HS-5 (cell line): ENCODE results near the gene SPHK1.

Experiments used
- DNase-seq: peaks from one replicate; pipeline ENCODE4 v3.0.0-alpha.2; 2012; ENCODE audit warnings: low read depth

SPHK1 gene

DNA sequence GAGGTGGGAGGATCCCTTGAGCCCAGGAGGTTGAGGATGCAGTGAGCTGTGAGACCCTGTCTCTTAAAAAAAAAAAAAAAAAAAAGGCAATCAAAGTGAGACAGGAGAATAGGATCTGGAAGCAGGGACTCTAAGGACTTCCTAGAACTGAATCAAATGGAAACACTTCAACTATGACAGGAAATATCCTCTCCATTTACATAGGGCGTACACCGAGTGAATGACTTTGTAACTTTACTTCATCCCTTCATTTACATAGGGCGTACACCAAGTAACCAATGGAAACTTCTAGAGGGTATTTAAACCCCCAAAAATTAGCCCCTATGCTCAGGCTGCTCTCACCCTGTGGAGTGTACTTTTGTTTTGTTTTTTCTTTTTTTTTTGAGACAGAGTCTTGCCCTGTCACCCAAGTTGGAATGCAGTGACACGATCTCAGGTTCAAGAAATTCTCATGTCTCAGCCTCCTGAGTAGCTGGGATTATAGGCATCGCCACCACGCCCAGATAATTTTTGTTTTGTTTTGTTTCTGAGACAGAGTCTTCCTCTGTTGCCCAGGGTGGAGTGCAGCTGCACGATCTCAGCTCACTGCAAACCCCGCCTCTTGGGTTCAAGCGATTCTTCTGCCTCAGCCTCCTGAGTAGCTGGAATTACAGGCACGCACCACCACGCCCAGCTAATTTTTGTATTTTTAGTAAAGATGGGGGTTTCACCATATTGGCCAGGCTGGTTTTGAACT, 21.1 kb upstream of the SPHK1 start:
- DNase-seq = no peak

DNA sequence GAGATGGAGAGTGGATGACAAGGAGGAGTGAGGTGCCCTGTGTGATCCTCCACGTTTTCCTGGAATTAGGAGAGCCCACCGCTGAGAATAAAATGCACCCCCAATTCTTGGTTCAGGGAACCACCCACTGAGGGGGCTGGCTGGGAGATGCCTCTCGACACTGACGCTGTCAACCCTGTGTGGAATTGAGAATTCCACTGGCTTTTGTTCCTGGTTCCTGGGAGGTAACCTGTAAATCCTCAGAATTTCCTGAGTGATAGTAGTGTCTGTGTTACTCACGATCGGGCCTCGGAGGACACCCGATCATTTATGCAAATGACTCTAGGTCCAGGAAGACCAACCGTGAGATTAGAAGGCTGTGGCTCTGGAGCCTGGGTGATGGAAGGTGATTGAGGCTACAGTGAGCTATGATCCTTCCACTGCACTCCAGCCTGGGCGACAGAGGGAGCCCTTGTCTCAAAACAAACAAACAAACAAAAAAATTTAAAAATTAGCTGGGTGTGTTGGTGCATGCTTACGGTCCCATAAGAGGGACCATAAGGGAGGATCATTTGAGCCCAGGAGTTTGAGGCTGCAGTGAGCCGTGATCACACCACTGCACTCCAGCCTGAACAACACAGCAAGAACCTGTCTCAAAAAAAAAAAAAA, 19.0 kb upstream of the SPHK1 start:
- no peak for DNase-seq

GRCh38 chr17:76366247-76366646, 18.2 kb upstream of the SPHK1 start:
- no peak for DNase-seq

DNA sequence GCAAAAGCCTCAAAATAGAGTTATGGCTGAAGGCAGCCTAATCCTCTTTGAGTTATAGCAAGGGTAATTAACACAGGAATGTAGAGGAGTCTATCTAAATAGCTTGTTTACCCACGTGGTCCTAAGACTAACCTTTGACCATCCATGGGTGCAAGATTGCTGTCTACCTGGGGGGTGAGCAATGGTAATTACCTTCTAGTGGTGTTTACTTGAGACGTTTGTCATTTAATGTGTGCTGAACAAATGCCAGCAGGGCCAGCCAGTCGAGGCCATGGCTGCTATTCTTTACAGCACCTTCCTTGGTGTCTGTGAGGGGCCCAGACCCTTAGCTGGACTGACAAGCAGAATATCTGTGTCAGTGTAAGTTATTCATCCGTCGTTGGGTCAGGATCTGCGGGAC, 16.8 kb upstream of the SPHK1 start:
- DNase-seq = no peak

GRCh38 chr17:76368545-76368944, 15.9 kb upstream of the SPHK1 start:
- DNase-seq = no peak

DNA sequence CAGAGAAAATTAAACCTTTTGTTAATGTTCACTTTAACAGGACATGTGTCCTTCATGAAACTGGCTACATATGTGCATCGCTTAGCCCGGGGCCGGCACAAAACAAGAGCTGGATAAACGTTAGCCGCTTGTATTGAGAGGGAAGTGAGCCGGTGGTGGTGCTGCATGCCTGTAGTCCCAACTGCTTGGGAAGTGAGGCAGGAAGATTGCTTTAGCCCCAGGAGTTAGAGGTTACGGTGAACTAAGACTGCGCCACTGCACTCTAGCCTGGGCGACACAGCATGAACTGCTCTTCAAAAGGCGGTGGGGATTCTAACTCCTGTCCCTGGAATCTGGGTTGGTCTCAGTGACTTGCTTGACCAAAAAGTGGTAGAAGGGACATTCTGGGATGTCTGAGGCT, 15.0 kb upstream of the SPHK1 start:
- no peak for DNase-seq

GRCh38 chr17:76369804-76370203, 14.6 kb upstream of the SPHK1 start:
- DNase-seq = no peak

- DNase-seq = peak; percentile 96
These were observed 14.0 kb upstream of the SPHK1 start for GRCh38 chr17:76370261-76370993.

- DNase-seq = peak; percentile 98
These were observed 12.5 kb upstream of the SPHK1 start for GRCh38 chr17:76371656-76372628.

GRCh38 chr17:76376318-76377133, 7.9 kb upstream of the SPHK1 start:
- no peak for DNase-seq

DNA sequence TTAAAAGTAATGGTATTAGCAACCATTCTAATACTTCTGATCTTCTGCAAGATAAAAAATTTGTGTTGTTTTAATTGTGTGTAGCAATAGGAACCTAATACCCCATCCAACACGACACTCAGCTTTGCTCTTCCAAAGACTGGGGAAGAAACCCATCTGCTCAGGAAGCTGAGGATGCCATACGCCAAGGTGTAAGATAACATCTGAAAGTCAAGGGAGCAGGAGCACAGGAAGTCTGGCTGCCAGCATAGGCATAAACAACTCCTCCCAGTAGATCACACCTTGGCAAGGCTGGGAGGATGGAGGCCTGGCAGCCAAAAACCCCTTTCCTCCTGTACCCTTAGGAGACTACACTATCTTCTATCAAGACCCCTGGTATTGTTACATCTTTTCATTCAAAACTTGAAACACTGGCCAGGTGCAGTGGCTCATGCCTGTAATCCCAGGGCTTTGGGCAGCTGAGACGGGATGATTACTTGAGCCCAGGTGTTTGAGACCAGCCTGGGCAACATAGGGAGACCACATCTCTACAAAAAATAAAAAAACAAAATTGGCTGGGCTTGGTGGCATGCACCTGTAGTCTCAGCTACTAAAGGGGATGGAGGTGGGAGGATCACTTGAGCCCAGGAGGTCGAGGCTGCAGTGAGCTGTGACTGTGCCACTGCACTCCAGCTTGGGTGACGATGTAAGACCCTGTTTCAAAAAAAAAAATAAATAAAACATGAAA, 5.7 kb upstream of the SPHK1 start:
- DNase-seq = no peak

GRCh38 chr17:76379275-76379641, 5.2 kb upstream of the SPHK1 start:
- no peak for DNase-seq

DNA sequence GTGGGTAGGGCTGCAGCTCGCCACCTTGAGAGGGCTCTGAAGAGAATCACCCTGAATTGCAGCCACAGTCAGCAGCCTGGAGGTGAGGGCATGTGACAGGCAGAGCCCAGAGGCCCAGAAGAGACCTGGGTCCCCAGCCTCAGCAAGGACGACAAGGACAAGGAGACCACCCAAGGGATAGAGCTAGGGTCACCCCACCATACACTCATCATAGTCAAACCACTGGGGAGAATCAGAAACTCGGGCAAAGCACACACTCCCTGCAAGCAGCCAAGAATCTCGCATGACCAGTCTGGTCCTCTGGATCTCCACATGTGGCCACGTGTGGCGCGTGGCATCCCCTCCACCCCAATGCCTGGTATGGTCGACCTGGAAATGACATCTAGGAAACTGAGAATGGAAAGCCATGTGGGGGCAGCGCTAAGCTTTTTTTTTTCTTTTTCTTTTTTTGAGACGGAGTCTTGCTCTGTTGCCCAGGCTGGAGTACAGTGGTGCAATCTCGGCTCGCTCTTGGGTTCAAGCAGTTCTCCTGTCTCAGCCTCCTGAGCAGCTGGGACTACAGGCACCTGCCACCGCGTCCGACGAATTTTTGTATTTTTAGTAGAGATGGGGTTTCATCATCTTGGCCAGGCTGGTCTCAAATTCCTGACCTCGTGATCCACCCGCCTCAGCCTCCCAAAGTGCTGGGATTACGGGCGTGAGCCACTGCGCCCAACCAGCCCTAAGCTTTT, 4.6 kb upstream of the SPHK1 start:
- DNase-seq = no peak

GRCh38 chr17:76381633-76382350, 2.6 kb upstream of the SPHK1 start:
- DNase-seq = no peak

DNA sequence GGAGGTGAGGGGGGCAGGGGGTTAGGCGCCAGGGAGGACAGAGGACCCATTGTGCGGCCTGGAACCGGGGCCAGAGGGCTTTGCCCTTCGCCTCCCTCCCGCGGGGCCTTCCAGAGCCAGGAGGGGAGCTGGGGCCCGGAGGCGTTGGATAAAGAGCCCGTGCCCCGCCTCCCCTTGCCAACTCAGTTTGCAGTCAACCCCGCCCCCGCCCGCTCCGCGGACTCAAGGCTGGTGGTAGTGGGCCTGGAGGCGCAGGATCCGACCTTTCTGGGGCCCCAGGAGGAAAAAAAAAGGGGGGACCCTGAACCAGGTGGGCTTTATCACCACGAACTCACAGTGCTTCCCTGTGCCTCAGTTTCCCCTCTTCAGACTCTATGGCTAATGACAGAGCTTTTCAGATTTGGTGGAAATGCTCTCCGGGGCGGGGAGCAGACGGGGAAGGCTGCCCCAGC, 2.0 kb upstream of the SPHK1 start:
- DNase-seq = no peak

- DNase-seq = peak; percentile 36
These were observed 1.4 kb upstream of the SPHK1 start for GRCh38 chr17:76382803-76383545.

DNA sequence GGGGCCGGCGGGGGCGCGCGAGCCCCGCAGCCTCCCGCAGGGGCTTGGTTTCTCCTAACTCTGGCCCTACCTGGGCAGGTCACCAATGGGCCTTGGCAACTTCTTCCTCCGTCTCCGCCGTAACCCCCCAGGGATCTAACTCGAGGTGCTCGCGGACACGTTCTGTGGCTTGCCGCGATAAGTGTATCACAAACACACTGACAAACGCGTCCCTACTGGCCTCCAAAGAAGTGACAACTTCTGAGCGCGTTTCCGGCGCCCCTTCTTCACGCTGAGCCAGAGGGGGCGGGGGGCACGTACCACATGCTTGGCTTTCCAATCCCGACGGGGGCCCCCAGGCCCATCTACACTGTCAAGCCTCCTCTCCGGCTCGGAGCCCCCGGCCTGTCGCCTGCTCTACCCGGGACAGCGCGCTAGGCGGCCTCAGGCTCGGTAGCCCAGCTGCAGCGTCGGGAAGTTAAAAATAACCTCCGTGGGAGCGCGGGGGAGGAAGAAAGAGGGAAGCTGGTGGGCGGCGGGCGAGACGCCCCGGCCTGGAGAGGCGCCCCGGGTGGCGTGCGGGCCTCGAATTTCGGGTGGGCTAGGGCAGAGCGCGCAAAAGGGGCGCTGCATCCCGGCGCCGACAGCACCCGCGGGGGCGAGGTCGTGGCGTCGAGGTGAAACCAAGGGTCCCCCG, 725 bp upstream of the SPHK1 start:
- DNase-seq = peak; percentile 38
